ENCODE results near the gene TCP11L2. TPM values are rescaled to one million over a fixed set of nuclear protein-coding genes. Genes with fewer than 3 reads are reported as not detected.

TCP11L2 gene
- total and polyA plus RNA-seq, 2 of the 13 experiments (the other 11 are each of a cell fraction or from before 2014, with no cell fraction given), result 4.6 to 24.1 TPM

- peak; percentile 37; the same call in 1 of the 2 replicates for TF ChIP-seq ZNF607 (CRISPR knock-in tag; IDR thresholded peaks at IDR 0.05; ENCODE audit: borderline replicate concordance)
- TF ChIP-seq ZNF775 (CRISPR knock-in tag; IDR thresholded peaks at IDR 0.05; ENCODE audit: borderline replicate concordance), result 0 out of 2 replicates have a peak, but pooled peaks have one; percentile 29
- TF ChIP-seq PHF21A (CRISPR knock-in tag; IDR thresholded peaks at IDR 0.05), result peak; percentile 72; the same call in 1 of the 2 replicates
- TF ChIP-seq YEATS4 (CRISPR knock-in tag; IDR thresholded peaks at IDR 0.05; ENCODE audit: borderline replicate concordance), result peak; percentile 77; the same call in 1 of the 2 replicates
- no peak for TF ChIP-seq ARNT (IDR thresholded peaks at IDR 0.05)
- no peak for TF ChIP-seq ZNF205 (CRISPR knock-in tag; IDR thresholded peaks at IDR 0.05)
- 0 out of 2 replicates have a peak, but pooled peaks have one; percentile 29 for TF ChIP-seq ZNF232 (CRISPR knock-in tag; IDR thresholded peaks at IDR 0.05; ENCODE audit: borderline replicate concordance)
- 0 out of 2 replicates have a peak, but pooled peaks have one; percentile 27 for TF ChIP-seq RFXANK (CRISPR knock-in tag; IDR thresholded peaks at IDR 0.05)
- 0 out of 2 replicates have a peak, but pooled peaks have one; percentile 16 for TF ChIP-seq ISL2 (CRISPR knock-in tag; IDR thresholded peaks at IDR 0.05)
- TF ChIP-seq HOXA3 (CRISPR knock-in tag; IDR thresholded peaks at IDR 0.05), result no peak
- TF ChIP-seq, protein P1, sequence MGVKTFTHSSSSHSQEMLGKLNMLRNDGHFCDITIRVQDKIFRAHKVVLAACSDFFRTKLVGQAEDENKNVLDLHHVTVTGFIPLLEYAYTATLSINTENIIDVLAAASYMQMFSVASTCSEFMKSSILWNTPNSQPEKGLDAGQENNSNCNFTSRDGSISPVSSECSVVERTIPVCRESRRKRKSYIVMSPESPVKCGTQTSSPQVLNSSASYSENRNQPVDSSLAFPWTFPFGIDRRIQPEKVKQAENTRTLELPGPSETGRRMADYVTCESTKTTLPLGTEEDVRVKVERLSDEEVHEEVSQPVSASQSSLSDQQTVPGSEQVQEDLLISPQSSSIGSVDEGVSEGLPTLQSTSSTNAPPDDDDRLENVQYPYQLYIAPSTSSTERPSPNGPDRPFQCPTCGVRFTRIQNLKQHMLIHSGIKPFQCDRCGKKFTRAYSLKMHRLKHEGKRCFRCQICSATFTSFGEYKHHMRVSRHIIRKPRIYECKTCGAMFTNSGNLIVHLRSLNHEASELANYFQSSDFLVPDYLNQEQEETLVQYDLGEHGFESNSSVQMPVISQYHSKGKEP (CRISPR knock-in tag; IDR thresholded peaks at IDR 0.05), result no peak
- peak; percentile 36; the same call in 1 of the 2 replicates for TF ChIP-seq ZNF564 (CRISPR knock-in tag; IDR thresholded peaks at IDR 0.05)
- TF ChIP-seq PHF20 (CRISPR knock-in tag; IDR thresholded peaks at IDR 0.05), result 0 out of 2 replicates have a peak, but pooled peaks have one; percentile 21
- no peak for TF ChIP-seq RORA (CRISPR knock-in tag; IDR thresholded peaks at IDR 0.05)
- TF ChIP-seq HDAC6 (IDR thresholded peaks at IDR 0.05; ENCODE audit: low read depth, low read length), result no peak
- peak; percentile 53 for TF ChIP-seq POGZ (CRISPR knock-in tag; IDR thresholded peaks at IDR 0.05)
- TF ChIP-seq ZFY (CRISPR knock-in tag; IDR thresholded peaks at IDR 0.05), result peak; percentile 40; the same call in 1 of the 2 replicates
- TF ChIP-seq, protein P2, sequence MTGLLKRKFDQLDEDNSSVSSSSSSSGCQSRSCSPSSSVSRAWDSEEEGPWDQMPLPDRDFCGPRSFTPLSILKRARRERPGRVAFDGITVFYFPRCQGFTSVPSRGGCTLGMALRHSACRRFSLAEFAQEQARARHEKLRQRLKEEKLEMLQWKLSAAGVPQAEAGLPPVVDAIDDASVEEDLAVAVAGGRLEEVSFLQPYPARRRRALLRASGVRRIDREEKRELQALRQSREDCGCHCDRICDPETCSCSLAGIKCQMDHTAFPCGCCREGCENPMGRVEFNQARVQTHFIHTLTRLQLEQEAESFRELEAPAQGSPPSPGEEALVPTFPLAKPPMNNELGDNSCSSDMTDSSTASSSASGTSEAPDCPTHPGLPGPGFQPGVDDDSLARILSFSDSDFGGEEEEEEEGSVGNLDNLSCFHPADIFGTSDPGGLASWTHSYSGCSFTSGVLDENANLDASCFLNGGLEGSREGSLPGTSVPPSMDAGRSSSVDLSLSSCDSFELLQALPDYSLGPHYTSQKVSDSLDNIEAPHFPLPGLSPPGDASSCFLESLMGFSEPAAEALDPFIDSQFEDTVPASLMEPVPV (CRISPR knock-in tag; IDR thresholded peaks at IDR 0.05), result no peak
- no peak for TF ChIP-seq SNRNP70 (IDR thresholded peaks at IDR 0.05; ENCODE audit: low read depth, low read length)
- peak; percentile 58 for TF ChIP-seq ASH2L (IDR thresholded peaks at IDR 0.05; ENCODE audit: insufficient read length, low read depth, low read length)
- TF ChIP-seq, protein P3, sequence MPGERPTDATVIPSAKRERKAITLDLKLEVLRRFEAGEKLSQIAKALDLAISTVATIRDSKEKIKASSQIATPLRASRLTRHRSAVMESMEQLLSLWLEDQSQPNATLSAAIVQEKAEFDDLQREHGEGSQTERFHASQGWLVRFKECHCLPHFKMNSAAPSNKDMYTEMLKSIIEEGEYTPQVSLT (CRISPR knock-in tag; IDR thresholded peaks at IDR 0.05; ENCODE audit: borderline replicate concordance, low read depth), result no peak
- peak; percentile 12; the same call in 1 of the 2 replicates for TF ChIP-seq GATAD1 (CRISPR knock-in tag; IDR thresholded peaks at IDR 0.05)
- TF ChIP-seq BRCA1 (CRISPR knock-in tag; IDR thresholded peaks at IDR 0.05), result no peak; the same call in 1 of the 2 replicates
- no peak for TF ChIP-seq ZNF557 (CRISPR knock-in tag; IDR thresholded peaks at IDR 0.05)
- TF ChIP-seq ZBTB21 (CRISPR knock-in tag; IDR thresholded peaks at IDR 0.05), result no peak
- TF ChIP-seq, protein P4, sequence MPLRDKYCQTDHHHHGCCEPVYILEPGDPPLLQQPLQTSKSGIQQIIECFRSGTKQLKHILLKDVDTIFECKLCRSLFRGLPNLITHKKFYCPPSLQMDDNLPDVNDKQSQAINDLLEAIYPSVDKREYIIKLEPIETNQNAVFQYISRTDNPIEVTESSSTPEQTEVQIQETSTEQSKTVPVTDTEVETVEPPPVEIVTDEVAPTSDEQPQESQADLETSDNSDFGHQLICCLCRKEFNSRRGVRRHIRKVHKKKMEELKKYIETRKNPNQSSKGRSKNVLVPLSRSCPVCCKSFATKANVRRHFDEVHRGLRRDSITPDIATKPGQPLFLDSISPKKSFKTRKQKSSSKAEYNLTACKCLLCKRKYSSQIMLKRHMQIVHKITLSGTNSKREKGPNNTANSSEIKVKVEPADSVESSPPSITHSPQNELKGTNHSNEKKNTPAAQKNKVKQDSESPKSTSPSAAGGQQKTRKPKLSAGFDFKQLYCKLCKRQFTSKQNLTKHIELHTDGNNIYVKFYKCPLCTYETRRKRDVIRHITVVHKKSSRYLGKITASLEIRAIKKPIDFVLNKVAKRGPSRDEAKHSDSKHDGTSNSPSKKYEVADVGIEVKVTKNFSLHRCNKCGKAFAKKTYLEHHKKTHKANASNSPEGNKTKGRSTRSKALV (CRISPR knock-in tag; IDR thresholded peaks at IDR 0.05), result 0 out of 2 replicates have a peak, but pooled peaks have one; percentile 44
- TF ChIP-seq JUND (CRISPR knock-in tag; IDR thresholded peaks at IDR 0.05), result no peak
Measured at GRCh38 chr12:106274575-106275121, 27.9 kb upstream of the TCP11L2 start (continued).
